HG03378 (cell line): ENCODE data around the gene DAZAP1.
A peak's percentile ranks its signal among the peaks of the same experiment; 100 is the strongest.

ENCODE experiments used
- ATAC-seq: cut with Tn5 transposase; IDR thresholded peaks from one replicate; pipeline ENCODE4 v1.9.1; 2021; ENCODE audit warnings: mild to moderate bottlenecking, moderate library complexity; ENCODE audit not compliant: unreplicated experiment

The DAZAP1 gene

DNA sequence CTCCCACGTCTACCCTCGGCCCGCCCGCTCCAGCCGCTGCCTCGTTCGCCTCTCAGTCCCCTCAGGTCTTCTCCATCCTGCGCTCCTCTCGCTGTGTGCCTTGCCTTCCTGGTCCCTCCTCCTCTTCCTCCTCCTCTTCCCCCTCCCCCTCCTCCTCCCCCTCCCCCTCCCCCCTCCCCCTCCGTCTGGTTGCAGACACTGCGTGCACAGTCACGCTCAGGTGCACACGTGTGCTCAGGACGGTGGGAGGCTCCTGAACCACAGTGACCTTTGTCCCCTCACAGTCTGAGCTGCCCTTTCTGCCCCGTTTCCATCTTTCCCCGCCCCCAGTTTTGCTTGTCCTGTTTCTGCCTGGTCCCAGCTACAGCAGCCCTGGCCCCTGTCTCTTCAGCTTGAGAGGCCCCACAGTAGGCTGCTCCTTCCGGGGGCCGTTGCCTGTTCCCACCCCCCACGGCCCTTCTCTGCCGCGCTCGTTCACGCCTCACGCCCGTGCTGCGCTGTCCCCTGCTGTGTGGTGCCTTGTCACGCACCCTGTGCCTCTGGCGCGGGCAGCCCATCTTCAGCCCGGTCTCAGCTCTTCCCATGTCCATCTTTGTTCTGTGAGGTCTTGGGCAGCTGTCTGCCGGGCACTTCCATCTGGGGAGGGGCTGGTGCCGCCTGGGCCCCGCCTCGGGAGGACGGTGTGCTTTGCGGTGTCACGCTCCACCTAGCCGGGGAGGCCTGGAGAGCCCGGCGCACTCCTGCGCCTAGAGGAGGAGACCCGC lies 17.0 kb downstream of the DAZAP1 start:
- ATAC-seq: no peak

DNA sequence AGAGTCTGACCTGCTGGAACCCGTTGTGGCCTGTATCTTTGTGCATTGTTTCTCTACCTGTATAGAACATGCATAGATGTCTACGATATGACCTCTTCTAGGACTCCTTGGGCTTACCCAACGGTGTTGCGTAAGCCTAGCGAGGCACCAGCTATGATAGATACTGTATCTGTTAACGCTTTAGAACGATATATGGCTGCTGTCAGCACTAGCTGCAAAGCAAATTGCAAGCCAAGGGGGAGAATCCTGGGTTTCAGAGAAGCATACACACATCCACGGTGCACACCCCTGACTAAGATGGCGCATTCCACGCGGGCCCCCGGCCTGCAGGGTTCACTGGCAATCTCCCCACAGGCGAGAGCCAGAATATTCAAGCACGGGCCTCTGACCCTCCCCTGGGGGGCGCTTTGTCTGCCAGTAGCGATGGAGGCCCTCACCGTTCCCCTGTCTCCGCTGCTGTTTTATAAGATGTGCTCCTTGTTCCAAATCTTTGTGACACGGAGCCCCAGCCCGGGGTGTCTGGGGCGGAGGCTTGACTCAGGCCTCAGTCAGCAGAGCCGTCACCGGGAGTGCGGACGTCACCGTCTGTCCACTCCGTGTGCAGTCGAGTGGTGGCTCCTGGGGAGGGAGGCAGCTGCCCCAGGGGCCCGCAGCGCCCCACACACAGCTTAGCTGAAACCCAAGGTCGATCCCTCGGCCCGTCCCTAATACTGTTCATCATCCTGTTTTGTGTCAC lies 17.9 kb downstream of the DAZAP1 start:
- no peak for ATAC-seq

DNA sequence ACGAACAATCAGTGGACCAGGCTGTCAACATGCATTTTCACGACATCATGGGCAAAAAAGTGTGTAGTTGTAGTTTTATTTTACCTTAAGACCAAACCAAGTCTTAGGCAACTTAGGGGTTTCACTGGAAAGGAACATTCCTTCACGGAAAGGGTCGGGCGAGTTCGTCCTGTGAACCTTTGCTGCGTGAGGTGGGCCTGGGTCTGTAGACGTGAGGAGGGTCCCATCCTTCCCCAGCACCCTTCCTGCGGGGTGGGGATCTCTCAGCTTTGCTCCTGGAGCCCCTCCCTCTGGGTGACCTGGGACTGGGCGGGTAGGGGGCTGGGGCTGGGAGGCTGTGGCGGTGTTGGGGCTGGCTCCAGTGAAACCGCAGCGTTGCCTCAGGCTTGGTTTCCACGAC lies 18.5 kb downstream of the DAZAP1 start:
- no peak for ATAC-seq

- ATAC-seq: no peak
These were observed 19.4 kb downstream of the DAZAP1 start for GRCh38 chr19:1426736-1427135.

GRCh38 chr19:1427221-1427920 lies 20.0 kb downstream of the DAZAP1 start:
- ATAC-seq: no peak

GRCh38 chr19:1428738-1429391 lies 21.5 kb downstream of the DAZAP1 start:
- no peak for ATAC-seq

- ATAC-seq: no peak
These were observed 22.4 kb downstream of the DAZAP1 start for GRCh38 chr19:1429750-1430149.

GRCh38 chr19:1430246-1430645 lies 22.9 kb downstream of the DAZAP1 start:
- no peak for ATAC-seq

GRCh38 chr19:1431759-1432506 lies 24.5 kb downstream of the DAZAP1 start:
- ATAC-seq: no peak

- no peak for ATAC-seq
These were observed 25.1 kb downstream of the DAZAP1 start for GRCh38 chr19:1432507-1432887.

- ATAC-seq: no peak
These were observed 26.0 kb downstream of the DAZAP1 start for GRCh38 chr19:1433119-1434039.

DNA sequence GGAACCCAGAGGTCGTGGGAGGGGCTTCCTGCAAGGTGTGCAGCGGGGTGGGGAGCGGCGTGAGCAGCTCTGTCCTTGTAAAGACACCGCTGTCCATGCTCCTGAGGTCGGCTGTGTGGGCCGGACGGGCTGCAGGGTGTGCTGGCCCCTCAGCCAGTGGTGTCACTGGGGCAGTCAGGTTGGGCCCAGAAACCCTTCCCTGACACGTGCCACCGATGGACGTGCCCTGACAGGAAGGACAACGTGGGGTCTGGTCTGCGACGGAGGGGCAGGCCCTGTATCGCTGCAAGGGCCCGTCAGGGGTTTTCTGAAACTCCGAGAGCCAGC lies 26.6 kb downstream of the DAZAP1 start:
- no peak for ATAC-seq

GRCh38 chr19:1434577-1435060 lies 27.2 kb downstream of the DAZAP1 start:
- no peak for ATAC-seq

GRCh38 chr19:1435378-1435989 lies 28.1 kb downstream of the DAZAP1 start:
- no peak for ATAC-seq

- ATAC-seq: no peak
These were observed 30.2 kb downstream of the DAZAP1 start for GRCh38 chr19:1437609-1438008.

DNA sequence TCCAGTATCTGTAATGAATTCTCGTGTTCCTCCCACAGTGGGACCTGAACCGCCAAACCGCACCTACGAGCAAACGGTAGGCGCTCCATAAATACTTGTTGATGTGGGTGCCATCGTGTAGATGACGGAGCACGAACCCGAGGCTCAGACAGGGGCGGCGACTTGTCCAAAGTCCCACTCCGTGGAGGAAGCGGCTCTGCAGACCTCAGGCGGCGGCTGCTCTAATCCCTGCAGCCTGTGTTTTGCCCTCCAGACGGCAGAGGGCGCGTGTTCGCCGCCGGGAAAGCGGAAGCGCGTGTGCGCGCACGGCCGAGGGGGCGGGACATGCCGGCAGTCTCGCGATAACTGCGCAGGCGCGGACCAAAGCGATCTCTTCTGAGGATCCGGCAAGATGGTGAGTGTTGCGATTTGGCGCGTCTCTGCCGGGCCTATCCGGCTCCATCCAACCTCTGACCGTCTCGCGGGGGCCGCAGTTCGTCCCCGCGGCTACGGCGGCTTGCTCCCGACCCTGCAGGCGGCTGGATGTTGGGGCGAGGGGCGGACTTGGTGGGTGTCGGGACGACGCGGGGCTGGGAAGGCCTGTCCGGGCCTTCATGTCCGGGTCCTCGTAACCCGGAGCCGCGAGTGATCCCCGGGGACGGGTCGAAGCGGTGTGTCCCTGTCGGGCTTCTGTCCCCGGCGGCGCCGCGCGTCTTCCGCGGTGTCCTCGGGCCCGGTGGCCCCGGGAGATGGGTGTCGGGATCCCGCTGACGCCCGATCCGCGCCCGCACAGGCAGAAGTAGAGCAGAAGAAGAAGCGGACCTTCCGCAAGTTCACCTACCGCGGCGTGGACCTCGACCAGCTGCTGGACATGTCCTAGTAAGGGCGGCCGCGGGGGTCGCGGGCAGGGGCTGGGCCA lies 30.9 kb downstream of the DAZAP1 start, which contains the start of gene RPS15:
Gene RPS15, plus strand, starts transcription at position 362 of the 898 bp plus-strand sequence. Its CDS starts 30 bp downstream, at position 392.
- ATAC-seq: peak; percentile 58

DNA sequence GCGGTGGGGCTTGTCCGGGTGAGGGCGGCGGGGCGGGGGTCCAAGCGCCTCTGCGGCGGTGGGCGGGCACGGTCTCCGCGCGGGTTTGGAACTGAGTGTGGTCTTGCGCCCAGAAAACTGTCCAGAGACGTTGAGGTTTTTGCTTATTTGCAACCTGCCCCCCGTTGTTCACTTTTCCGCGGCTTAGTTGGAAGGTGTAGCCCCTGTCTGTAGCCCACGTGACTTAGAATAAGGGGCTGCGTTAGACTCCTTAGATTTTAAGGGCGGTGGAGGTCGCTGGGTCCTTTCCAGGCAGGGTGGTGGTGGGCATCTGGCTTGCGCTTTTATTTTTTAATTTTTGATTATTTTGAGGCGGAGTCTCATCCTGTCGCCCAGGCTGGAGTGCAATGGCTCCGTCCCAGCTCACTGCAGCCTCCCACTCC lies 31.6 kb downstream of the DAZAP1 start:
- no peak for ATAC-seq
